Gastrocnemius medialis (tissue), 4 donors: ENCODE data around the gene CYP39A1.

Source experiments
- POLR2A ChIP-seq, 2 donors: fragments of 450-650 bp; IDR thresholded peaks; one replicate each; pipeline ENCODE4 v1.6.1; 2017; ENCODE audit warnings: antibody characterized with exemption in 2 of 2, mild to moderate bottlenecking in 2 of 2, moderate library complexity in 2 of 2
- TF ChIP-seq, protein P1 (sequence below), 5 experiments: fragments of 450-650 bp in 3 of 5; fragments of 200-600 bp in 2 of 5; sonication (generic) in 2 of 5; IDR thresholded peaks in 4 of 5; conservative IDR thresholded peaks in 1 of 5; 1 replicate in 4 of 5; 2 replicates in 1 of 5; pipeline ENCODE4 v1.5.1; 2016 to 2019; ENCODE audit warnings: antibody characterized with exemption in 5 of 5, mild to moderate bottlenecking in 3 of 5, moderate library complexity in 3 of 5

DNA sequence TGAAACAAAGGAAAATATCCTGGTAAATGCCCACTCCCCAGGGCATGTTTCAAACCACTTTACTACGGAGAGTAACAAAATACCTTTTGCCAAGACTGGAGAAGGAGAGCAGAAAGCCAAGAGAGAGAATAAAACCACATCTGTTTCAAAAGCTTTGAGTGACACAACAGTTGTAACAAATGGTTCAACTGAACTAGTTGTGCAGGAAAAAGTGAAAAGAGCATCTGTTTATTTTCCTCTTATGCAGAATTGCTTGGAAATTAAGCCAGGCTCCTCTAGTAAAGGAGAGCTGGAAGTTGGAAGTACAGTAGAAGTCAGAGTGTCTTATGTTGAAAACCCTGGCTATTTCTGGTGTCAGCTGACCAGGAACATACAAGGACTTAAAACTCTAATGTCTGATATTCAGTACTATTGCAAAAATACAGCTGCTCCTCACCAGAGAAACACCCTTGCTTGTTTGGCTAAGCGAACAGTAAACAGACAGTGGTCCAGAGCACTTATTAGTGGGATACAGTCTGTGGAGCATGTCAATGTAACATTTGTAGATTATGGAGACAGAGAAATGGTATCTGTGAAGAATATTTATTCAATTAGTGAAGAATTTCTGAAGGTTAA is 37.6 kb upstream of the CYP39A1 start:
- TF ChIP-seq, protein P1, sequence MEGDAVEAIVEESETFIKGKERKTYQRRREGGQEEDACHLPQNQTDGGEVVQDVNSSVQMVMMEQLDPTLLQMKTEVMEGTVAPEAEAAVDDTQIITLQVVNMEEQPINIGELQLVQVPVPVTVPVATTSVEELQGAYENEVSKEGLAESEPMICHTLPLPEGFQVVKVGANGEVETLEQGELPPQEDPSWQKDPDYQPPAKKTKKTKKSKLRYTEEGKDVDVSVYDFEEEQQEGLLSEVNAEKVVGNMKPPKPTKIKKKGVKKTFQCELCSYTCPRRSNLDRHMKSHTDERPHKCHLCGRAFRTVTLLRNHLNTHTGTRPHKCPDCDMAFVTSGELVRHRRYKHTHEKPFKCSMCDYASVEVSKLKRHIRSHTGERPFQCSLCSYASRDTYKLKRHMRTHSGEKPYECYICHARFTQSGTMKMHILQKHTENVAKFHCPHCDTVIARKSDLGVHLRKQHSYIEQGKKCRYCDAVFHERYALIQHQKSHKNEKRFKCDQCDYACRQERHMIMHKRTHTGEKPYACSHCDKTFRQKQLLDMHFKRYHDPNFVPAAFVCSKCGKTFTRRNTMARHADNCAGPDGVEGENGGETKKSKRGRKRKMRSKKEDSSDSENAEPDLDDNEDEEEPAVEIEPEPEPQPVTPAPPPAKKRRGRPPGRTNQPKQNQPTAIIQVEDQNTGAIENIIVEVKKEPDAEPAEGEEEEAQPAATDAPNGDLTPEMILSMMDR (IDR thresholded peaks at IDR 0.05 in 4 of 5, conservative IDR thresholded peaks at IDR 0.05 in 1 of 5) = no peak
- TF ChIP-seq POLR2A (IDR thresholded peaks at IDR 0.05) = no peak
